HG03521 (cell line): ENCODE results near the gene RNF157.
"Not testable (repeated sequence)": the region's sequence is repeated elsewhere in the genome, so short reads cannot be mapped to it uniquely, and the experiment has no call there.

Experiments used
- ATAC-seq: cut with Tn5 transposase; IDR thresholded peaks from one replicate; pipeline ENCODE4 v1.9.1; 2021; ENCODE audit warnings: mild to moderate bottlenecking, moderate library complexity; ENCODE audit not compliant: unreplicated experiment

The RNF157 gene

DNA sequence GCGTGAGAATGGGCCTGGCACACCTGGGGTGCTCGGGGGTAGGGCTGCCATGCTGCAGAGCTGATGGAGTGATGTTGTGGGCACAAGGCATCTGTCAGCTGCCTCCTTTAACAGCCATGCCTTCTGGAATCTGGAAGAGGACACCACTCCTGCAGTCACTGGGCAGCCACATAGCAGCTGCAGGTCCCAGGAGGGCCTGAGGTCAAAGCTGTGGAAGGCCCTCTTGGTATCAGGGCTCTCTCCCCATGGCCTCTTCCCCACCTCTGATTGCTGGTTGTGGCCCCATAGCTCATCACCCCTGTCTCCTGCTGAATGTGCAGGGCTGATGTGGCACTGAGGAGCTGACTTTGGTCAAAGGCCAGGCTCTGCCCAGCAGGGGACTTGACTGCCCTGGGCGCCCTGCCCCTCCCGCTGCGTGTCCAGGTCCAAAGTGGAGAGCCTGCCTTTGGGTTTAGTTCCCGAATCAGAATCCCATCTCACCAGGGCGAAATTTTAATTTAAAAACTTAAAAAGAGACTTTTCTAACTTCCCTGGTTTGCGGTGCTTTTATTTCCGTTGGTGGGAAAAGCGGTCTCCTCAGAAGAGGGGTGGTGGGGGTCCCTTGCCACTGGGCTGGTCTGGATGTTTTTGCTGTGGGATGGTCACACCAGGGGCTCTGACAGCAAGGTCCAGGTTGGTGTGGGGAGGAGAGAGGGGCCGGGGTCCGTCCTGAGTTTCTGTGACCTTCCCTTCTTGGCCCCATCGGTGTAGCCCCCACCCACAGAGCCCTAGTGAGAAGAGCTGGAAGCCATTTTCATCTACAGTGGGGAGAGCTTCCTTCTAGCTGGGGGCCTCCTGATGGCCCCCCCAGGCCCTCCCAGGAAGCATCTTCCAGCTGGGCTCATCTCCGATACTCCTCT, 30.7 kb upstream of the RNF157 start:
- no peak for ATAC-seq

DNA sequence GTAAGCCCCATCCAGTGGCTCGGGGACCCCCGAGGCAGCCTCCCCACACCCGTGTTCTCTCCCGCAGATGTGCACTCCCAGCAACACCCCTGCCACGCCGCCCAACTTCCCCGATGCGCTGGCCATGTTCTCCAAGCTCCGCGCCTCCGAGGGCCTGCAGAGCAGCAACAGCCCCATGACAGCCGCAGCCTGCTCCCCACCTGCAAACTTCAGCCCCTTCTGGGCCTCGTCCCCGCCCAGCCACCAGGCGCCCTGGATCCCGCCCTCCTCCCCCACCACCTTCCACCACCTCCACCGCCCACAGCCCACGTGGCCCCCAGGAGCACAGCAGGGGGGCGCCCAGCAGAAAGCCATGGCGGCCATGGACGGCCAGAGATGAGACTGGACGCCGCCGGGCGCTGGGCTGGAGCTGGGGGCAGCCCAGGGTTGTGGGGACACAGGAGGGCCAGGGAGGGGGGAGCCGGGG, 29.9 kb upstream of the RNF157 start:
- ATAC-seq = no peak

DNA sequence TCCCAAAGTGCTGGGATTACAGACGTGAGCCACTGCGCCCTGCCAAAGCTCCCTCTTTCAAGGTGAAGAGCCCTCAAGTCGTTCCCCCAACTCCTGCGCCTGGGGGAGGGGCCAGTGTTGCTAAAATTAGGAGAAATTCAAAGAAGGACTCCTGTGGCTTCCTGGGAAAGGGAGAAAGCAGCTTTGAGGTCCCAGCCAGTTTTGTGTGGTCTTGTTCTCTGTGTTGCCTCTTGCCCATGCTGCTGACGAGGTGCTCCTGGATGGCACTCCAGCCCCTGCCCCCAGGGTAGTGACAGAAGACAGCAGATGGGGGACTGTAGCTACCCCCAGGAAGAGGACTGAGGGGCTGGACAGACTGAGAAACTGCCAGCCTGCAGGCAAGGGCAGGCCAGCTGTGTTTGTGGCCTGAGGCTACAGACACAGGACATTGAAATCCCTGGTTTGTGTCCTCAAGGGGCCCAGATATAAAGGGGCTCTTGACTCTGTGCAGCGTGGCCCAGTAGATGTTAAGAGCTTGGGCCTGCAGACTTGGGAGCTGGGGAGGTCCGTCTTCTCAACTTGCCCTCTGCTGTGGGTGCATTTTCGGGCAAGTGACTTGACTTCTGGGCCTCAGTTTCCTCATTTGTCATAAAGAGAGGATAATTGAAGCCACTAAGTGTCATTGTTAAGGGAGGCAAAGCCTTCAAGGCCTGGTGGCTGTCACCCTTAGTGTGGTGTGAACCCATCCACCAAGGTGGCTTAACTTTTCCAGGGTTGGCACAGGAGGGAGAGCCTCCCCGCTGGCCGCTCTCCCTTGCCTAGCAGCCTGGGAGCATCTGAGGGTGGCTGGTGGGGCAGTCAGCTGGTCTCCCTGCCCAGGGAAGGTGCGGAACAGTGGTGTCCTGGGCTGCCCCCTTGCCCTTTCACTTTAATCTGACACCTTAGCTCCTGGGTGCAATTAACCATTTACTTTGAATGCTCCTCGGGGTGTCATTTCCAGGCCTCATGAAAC, 29.0 kb upstream of the RNF157 start:
- ATAC-seq = no peak

DNA sequence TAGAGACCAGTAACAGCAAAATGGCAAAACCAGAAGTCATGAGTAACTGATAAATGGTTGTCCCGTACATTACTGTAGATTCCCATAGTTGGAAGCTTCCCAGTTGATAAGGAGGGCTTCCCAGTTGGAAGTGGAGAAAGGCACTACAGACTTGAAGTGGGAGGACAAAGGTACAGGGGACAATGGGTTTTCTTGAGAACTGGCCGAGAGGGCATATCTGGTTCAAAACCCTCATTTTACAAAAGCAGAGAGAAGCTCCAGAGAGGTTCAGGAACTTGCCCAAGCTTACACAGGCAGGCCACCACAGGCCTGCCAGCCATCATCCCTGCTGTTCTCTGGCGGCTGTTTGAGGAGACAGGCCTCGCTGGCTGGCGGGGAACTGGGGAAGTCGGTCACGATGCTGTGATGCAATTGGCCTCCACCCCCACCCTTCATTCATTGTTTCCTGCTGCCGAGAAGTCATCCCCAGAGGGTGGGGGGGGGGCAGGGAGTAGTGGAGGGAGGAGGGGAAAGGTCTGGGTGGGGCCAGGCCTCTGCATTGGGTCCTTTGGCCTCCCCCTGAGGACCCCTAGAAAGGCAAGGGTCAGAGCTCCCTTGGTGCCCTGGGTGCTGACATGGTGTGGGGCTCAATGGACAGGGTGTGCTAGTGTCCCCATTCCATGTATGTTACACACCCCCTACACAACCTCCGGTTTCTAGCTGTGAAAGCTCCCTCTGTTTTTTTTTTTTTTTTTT, 27.9 kb upstream of the RNF157 start:
- no peak for ATAC-seq

DNA sequence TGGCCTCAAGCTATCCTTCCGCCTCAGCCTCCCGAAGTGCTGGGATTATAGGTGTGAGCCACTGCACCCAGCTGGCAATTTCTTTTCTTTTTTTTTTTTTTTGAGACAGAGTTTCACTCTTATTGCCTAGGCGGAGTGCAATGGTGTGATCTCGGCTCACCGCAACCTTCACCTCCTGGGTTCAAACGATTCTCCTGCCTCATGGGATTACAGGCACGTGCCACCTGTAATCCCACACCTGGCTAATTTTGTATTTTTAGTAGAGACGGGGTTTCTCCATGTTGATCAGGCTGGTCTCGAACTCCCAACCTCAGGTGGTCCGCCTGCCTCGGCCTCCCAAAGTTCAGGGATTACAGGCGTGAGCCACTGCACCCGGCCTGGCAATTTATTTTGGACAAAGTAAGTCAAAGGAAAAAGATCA, 27.3 kb upstream of the RNF157 start:
- ATAC-seq = not testable (repeated sequence)

DNA sequence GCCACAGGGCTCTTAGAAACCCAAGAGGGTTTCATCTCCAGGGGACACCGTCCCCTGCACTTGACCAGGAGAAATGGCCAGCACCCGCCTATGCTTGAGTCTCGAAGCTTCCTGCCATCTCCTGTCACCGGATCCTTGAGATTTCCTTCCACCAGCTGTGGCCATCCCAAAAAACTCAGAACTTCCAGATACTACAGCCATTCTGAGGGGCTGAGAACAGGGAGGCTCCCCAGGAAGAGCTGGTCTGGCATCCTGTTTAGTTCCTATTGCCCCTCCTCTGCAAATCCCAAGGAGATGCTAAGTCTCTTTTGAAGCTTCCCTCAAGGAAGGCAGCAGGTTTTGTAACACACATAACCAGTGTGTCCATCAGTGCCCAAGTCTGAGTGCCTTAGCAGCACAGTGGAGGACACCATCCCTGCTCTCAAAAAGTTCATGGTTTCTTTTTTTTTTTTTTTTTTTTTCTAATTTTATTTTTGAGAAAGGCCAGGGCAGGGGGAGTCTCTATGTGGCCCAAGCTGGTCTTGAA, 26.8 kb upstream of the RNF157 start:
- no peak for ATAC-seq

DNA sequence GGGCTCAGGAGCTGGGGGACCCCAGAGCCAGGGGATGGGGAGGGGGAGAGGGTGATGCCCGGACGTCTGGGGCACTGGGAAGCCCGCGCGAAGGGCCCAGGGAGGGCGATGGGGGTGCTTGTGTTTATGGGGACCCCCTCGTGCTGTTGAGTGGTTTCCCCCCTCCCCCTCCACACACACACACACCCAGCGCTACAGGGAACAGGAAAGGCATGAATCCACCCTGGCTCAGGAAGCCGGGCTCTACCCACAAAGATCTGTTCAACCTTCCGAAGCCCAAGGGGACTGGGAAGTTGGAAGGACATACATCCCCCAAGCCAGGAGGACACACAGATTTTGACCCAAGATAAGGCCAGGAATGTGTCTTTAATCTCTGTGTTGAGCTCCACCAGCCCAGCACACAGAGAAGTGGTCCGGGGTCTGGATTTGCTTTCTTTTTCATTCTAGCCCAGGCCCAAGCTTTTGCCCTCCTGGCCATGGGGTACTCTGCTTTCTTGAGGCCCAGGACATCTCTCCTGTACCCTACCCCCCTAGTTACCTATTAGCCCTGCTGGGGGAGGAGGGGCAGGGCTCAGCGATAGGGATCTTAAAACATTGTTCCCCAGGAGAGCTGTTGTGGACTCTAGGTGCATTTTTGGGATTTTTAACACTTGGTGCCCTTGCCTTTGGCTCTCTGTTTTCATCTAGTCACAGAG, 26.1 kb upstream of the RNF157 start:
- ATAC-seq = no peak

DNA sequence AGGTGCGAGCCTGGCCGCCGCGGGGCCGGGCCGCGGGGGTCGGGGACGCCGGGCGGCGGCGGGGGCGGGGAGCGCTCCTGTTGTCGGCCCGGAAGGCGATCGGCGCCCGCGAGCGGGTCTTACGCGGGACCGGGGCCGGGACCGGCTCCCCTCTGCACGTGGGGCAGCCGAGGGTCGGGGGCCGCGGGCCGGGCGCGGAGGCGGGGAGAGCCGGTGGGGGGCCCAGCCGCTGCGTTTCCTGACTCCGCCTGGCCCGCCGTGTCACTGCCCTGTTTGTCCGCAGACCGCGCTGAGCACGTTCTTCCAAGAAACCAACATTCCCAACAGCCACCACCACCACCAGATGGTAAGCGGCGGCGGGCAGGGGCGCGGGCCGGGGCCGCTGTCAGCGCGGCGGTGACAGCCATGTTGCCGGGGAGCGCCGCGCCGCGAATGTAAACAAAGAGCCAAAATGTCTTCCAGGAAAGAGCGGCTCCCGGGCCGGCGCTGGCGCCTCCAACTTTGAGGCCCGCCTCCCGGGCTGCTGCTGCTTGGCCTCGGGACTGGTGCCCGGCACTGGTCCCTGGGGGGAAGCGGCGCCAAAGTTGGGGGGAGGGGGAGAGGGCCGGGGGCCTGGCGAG, 25.4 kb upstream of the RNF157 start:
- ATAC-seq = no peak

DNA sequence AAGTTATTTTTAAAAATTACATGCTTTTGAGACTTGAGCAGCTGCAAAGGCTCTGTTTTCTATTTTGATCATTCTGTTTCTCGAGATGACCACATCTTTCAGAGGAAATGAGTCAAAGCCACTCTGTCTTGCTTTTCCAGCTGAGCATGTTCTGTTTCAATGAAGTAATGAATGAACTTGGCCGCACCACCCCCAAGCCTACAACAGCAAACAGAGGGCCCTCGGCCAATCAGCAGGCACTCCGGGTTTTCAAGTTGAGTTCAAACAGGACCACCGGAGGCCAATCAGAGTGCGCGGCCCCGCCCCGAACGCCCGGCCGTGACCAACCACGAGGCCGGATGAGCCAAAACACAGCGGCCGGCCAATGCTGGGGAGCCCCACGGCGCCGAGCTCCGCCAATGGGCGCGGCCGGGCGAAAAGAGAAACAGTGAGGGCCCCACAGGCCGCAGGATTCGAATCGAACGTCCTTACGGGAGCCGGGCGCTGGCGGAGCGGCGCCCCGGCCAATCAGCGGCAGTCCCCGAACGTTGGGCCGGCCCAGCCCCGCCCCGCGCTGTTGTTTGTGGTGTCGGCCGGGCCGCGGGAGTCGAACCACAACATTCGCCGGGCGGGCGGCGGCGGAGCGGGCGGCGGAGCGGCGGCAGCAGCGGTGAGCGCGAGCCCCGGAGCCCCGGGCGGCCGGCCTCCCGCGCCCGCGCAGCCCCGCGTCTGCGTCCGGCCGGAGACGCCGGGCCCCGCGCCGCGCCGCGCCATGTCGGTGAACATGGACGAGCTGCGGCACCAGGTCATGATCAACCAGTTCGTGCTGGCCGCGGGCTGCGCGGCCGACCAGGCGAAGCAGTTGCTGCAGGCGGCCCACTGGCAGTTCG, 24.7 kb upstream of the RNF157 start, which contains the start of gene UBALD2:
Gene UBALD2, plus strand, starts transcription at position 594 of the 869 bp plus-strand sequence. Its CDS starts 158 bp downstream, at position 752.
- peak; percentile 78 for ATAC-seq

DNA sequence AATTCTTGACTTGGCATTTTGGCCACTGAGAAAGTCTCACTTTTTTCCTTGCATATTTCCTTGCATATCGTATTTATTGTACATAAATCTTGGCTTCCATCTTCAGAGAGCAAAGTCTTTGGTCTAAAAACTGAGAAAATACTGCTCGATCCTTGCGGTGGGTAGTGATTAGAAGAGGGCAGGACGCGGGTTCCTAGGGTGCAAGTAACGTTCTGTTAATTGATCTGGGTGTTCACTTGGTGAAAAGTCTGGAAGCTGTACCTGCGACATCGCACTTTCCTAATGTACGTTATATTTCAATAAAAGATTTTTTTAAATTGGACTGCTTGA, 24.1 kb upstream of the RNF157 start:
- no peak for ATAC-seq

DNA sequence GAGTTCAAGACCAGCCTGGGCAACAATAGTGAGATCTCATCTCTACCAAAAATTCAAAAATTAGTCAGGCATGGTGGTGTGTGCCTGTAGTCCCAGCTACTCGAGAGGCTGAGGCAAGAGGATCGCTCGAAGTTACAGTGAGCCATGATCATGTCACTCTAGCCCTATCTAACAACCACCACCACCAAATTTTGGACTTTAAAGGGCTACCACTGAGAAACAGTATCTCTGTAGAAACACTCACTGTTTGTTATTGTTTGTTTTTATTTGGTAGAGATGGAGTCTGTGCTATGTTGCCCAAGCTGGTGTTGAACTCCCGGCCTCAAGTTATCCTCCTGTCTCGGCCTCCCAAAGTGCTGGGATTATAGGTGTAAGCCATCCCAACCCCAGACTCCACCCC, 23.6 kb upstream of the RNF157 start:
- ATAC-seq = no peak

DNA sequence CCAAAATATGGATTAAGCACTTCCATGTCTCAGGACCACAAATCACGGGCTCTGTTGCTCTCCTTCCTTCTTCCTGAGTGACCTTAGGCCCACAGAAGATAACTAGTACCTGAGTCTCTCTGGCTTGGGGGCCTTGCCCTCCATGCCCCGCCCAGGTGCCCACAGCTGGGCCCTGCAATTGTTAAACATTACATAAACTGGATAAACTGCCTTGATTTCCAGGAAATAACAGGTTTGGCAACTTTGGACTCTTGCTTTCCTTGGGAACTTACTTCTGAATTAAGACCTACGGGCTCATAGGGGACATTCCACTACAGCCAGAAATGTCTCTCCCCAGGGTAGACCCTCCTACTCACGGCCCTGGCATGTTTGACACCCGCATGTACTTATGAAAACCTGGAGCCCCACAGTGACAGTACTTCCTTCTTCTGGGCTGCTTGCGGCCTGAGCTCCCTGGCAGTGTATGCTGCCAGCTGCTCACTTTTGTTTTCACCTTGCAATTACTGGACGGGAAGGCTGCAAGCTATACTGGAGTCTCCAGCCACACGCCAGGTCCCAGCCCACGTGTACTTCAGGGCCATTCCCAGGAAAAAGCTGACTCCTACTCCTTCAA, 22.5 kb upstream of the RNF157 start:
- no peak for ATAC-seq

DNA sequence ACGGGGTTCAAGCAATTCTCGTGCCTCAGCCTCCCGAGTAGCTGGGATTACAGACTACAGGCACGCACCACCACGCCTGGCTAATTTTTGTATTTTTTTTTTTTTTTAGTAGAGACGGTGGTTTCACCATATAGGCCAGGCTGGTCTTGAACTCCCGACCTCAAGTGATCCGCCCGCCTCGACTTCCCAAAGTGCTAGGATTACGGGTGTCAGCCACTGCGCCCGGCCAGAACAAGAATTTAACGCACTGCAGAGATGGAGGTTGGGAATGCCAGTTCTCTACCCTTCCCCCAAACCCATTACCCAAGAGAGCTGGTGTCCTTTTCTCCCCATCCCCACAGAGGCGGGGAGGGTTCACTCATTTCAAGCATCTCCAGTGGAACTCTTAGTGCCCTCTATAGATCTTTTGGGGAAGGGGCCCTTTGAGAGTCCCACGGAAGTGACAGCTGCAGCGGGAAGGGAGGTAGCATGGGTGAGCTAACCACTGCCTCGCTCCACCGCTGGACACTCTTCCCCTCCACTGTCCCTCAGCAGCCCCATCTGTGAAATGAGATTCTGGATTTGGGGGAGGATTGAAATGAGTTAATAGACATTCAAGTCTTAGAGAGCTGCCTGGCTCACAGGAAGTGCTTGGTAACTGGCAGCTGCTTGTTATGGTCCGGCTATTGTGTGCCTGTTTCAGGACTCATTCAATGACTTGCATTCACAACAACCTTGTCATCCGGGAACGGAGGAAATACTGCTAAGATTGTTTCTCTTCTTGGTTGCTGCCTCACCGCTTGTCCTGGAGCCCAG, 21.3 kb upstream of the RNF157 start:
- ATAC-seq = no peak

DNA sequence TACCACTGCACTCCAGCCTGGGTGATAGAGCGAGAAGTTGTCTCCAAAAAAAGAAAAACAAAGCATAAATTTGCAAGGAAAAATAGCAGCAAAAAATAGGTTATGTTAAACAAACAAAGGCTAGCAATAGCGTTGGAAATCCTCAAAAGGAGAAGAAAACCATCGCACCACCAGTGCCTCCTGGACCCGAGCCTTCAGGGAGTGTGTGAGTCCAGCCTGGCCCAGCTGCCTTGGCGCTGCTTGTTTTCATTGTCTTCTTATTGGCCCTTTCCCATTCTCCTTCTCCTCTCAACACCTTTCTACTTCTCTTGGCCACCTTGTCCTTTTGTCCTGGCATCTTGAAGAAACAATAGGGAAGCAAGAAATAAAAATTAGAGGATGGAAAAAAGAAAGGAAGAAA, 20.4 kb upstream of the RNF157 start:
- no peak for ATAC-seq

DNA sequence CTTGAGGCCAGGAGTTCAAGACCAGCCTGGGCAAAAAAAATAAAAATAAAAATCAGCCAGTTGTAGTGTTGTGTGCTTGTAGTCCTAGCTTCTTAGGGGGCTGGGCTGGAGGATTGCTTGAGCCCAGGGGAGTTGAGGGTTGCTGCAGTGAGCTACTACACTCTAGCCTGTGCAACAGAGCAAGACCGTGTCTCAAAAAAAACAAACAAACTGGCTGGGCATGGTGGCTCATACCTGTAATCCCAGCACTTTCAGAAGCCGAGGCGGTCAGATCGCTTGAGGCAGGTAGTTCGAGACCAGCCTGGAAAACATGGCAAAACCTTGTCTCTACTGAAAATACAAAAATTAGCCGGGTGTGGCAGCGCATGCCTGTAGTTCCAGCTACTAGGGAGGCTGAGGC, 19.9 kb upstream of the RNF157 start:
- no peak for ATAC-seq

DNA sequence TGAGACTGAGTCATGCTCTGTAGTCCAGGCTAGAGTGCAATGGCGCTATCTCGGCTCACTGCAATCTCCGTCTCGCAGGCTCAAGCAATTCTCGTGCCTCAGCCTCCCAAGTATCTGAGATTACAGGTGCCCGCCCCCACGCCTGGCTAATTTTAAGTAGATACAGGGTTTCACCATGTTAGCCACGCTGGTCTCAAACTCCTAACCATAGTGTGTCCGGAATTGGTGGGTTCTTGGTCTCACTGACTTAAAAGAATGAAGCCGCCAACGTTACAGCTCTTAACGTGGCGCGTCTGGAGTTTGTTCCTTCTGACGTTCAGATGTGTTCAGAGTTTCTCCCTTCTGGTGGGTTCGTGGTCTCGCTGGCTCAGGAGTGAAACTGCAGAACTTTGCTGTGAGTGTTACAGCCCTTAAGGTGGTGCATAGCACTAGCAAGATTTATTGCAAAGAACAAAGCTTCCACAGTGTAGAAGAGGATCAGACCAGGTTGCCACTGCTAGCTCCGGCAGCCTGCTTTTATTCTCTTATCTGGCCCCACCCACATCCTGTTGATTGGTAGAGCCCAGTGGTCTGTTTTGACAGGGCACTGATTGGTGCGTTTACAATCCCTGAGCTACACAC, 16.2 kb upstream of the RNF157 start:
- not testable (repeated sequence) for ATAC-seq
